A549 (cell line): ENCODE measurements around the gene CADM1. TPM values are rescaled to one million over a fixed set of nuclear protein-coding genes. Genes with fewer than 3 reads are reported as not detected.

Source experiments
- ATAC-seq, 2 experiments: fragments of 200-7000 bp in 1 of 2; fragments of >200 bp in 1 of 2; cut with Nextera tagmentation in 1 of 2; cut with Tn5 transposase in 1 of 2; 3 replicates each; pipeline versions ENCODE4 v1.8.0 to v1.9.1; 2018 to 2020; ENCODE audit warnings: mild to moderate bottlenecking in 1 of 2, moderate library complexity in 1 of 2
- CTCF ChIA-PET: fragments of 300-600 bp; sonication (Branson Sonifier 250); formaldehyde crosslinking; extraction: SDS; loops from one replicate; lab custom pipeline; 2021; ENCODE audit warnings: antibody characterized with exemption, inconsistent platforms; lab: Yijun Ruan, JAX
- POLR2A ChIA-PET: fragments of 350-600 bp; formaldehyde crosslinking; extraction: SDS; loops from one replicate; lab custom pipeline; 2021; ENCODE audit warnings: antibody characterized with exemption, inconsistent platforms; lab: Yijun Ruan, JAX
- DNase-seq, 2 experiments: peaks; one replicate each; pipeline versions ENCODE4 v3.0.0 to v3.0.0-alpha.2; 2011 to 2016; ENCODE audit warnings: low read depth in 1 of 2, low spot score in 1 of 2
- FAIRE-seq: peaks from 2 replicates; lab custom pipeline; 2011; peaks lifted over from hg19 to GRCh38; lab: Jason Lieb, UNC
- H3K27ac ChIP-seq, 2 experiments: fragments of >200 bp; sonication (Bioruptor Twin); formaldehyde crosslinking; 3 replicates each; pipeline ENCODE4 v1.5.1; 2016 to 2017
- H3K4me1 ChIP-seq: fragments of >200 bp; sonication (Bioruptor Twin); formaldehyde crosslinking; 3 replicates; pipeline ENCODE4 v1.6.1; 2016
- H3K4me2 ChIP-seq: fragments of >200 bp; sonication (Bioruptor Twin); formaldehyde crosslinking; 3 replicates; pipeline ENCODE4 v1.6.1; 2016
- H3K4me3 ChIP-seq: fragments of >200 bp; sonication (Bioruptor Twin); formaldehyde crosslinking; 3 replicates; pipeline ENCODE4 v1.5.1; 2016
- H3K9me3 ChIP-seq: fragments of >200 bp; sonication (Bioruptor Twin); formaldehyde crosslinking; 3 replicates; pipeline ENCODE4 v1.6.1; 2016
- CBX2 ChIP-seq: fragments of 200-600 bp; sonication (generic); IDR thresholded peaks from 2 replicates; pipeline ENCODE4 v1.6.1; 2016; ENCODE audit warnings: low read depth, mild to moderate bottlenecking, borderline replicate concordance
- E2F6 ChIP-seq: IDR thresholded peaks from 2 replicates; pipeline ENCODE4 v1.6.1; 2012; ENCODE audit warnings: low read depth, borderline replicate concordance
- EHMT2 ChIP-seq: fragments of 200-600 bp; sonication (generic); IDR thresholded peaks from 2 replicates; pipeline ENCODE4 v1.6.1; 2016; ENCODE audit warnings: antibody characterized with exemption, low read depth, mild to moderate bottlenecking, moderate library complexity
- FOSB ChIP-seq: fragments of 250-450 bp; sonication (Bioruptor Pico); IDR thresholded peaks from 2 replicates; pipeline ENCODE4 v1.5.0; 2020; ENCODE audit warnings: mild to moderate bottlenecking, moderate library complexity
- FOXS1 ChIP-seq: fragments of 250-450 bp; sonication (Bioruptor Pico); IDR thresholded peaks from 2 replicates; pipeline ENCODE4 v1.5.0; 2020; ENCODE audit warnings: mild to moderate bottlenecking, moderate library complexity
- HES2 ChIP-seq: fragments of >200 bp; sonication (Bioruptor Twin); formaldehyde crosslinking; IDR thresholded peaks from 2 replicates; pipeline ENCODE4 v1.6.1; 2016
- HEYL ChIP-seq: fragments of 250-450 bp; sonication (Bioruptor Pico); IDR thresholded peaks from 2 replicates; pipeline ENCODE4 v1.8.0; 2021; ENCODE audit warnings: mild to moderate bottlenecking, moderate library complexity
- HMGXB4 ChIP-seq: fragments of 250-450 bp; sonication (Bioruptor Pico); IDR thresholded peaks from 2 replicates; pipeline ENCODE4 v1.5.0; 2021; ENCODE audit warnings: mild to moderate bottlenecking, moderate library complexity, borderline replicate concordance
- HOXA7 ChIP-seq: fragments of 250-450 bp; sonication (Bioruptor Pico); IDR thresholded peaks from 2 replicates; pipeline ENCODE4 v1.5.0; 2020; ENCODE audit warnings: mild to moderate bottlenecking, moderate library complexity
- HOXB13 ChIP-seq: fragments of 250-450 bp; sonication (Bioruptor Pico); IDR thresholded peaks from 2 replicates; pipeline ENCODE4 v1.5.0; 2020; ENCODE audit warnings: low read depth, mild to moderate bottlenecking, moderate library complexity
- HOXB5 ChIP-seq: fragments of 250-450 bp; sonication (Bioruptor Pico); IDR thresholded peaks from 2 replicates; pipeline ENCODE4 v1.5.0; 2020; ENCODE audit warnings: mild to moderate bottlenecking, moderate library complexity
- MAFK ChIP-seq: fragments of 450-650 bp; IDR thresholded peaks from 2 replicates; pipeline ENCODE4 v1.6.1; 2014; ENCODE audit not compliant: partially characterized antibody
- MAZ ChIP-seq: fragments of 150-350 bp; IDR thresholded peaks from 2 replicates; pipeline ENCODE4 v1.6.1; 2014; ENCODE audit warnings: antibody characterized with exemption, low read depth, low read length, borderline replicate concordance
- MYC ChIP-seq: IDR thresholded peaks from 2 replicates; pipeline ENCODE4 v1.6.1; 2012; ENCODE audit warnings: mild to moderate bottlenecking, inconsistent platforms, low read length, improper control_type of control experiment, borderline replicate concordance
- NFE2L2 ChIP-seq: fragments of 150-350 bp; conservative IDR thresholded peaks from 2 replicates; pipeline ENCODE4 v1.6.1; 2014; ENCODE audit warnings: low read length
- NPAS2 ChIP-seq: fragments of 250-450 bp; sonication (Bioruptor Pico); IDR thresholded peaks from 2 replicates; pipeline ENCODE4 v1.8.0; 2022; ENCODE audit warnings: mild to moderate bottlenecking, moderate library complexity, borderline replicate concordance
- NR3C1 ChIP-seq: fragments of >200 bp; sonication (Bioruptor Twin); formaldehyde crosslinking; IDR thresholded peaks from 3 replicates; pipeline ENCODE4 v1.6.1; 2017
- PBX3 ChIP-seq: IDR thresholded peaks from 2 replicates; pipeline ENCODE4 v1.6.1; 2012
- PHF8 ChIP-seq: fragments of 200-600 bp; sonication (generic); IDR thresholded peaks from 2 replicates; pipeline ENCODE4 v1.6.1; 2016; ENCODE audit warnings: low read depth, mild to moderate bottlenecking, antibody characterized with exemption, moderate library complexity, borderline replicate concordance
- POLR2AphosphoS2 ChIP-seq: conservative IDR thresholded peaks from 2 replicates; pipeline ENCODE4 v1.6.1; 2012; ENCODE audit warnings: low read length, improper control_type of control experiment, inconsistent platforms
- RAD21 ChIP-seq, 2 experiments: fragments of >200 bp in 1 of 2; sonication (Bioruptor Twin) in 1 of 2; formaldehyde crosslinking in 1 of 2; IDR thresholded peaks in 1 of 2; conservative IDR thresholded peaks in 1 of 2; 2 replicates in 1 of 2; 3 replicates in 1 of 2; pipeline ENCODE4 v1.6.1; 2012 to 2018; ENCODE audit warnings: inconsistent platforms in 1 of 2
- RARB ChIP-seq: fragments of 250-450 bp; sonication (Bioruptor Pico); IDR thresholded peaks from 2 replicates; pipeline ENCODE4 v1.8.0; 2021; ENCODE audit warnings: mild to moderate bottlenecking, moderate library complexity
- RFX5 ChIP-seq: fragments of 450-650 bp; IDR thresholded peaks from 2 replicates; pipeline ENCODE4 v1.7.1; 2014; ENCODE audit warnings: antibody characterized with exemption, mild to moderate bottlenecking, moderate library complexity
- RNF2 ChIP-seq: fragments of 200-600 bp; sonication (generic); IDR thresholded peaks from 2 replicates; pipeline ENCODE4 v1.6.1; 2016; ENCODE audit warnings: low read depth, mild to moderate bottlenecking, antibody characterized with exemption, moderate library complexity, borderline replicate concordance
- TFCP2L1 ChIP-seq: fragments of 250-450 bp; sonication (Bioruptor Pico); IDR thresholded peaks from 2 replicates; pipeline ENCODE4 v1.5.0; 2021; ENCODE audit warnings: mild to moderate bottlenecking
- TP53 ChIP-seq: fragments of 250-450 bp; sonication (Bioruptor Pico); IDR thresholded peaks from 2 replicates; pipeline ENCODE4 v1.5.0; 2021; ENCODE audit warnings: mild to moderate bottlenecking, moderate library complexity
- ZFP36 ChIP-seq: fragments of 450-650 bp; IDR thresholded peaks from 2 replicates; pipeline ENCODE4 v1.6.1; 2014; ENCODE audit warnings: borderline replicate concordance; ENCODE audit not compliant: partially characterized antibody
- ZNF302 ChIP-seq: fragments of 250-450 bp; sonication (Bioruptor Pico); IDR thresholded peaks from 2 replicates; pipeline ENCODE4 v1.9.0; 2021; ENCODE audit warnings: inconsistent platforms, mild to moderate bottlenecking, moderate library complexity
- WGBS: methylation state at CpG from one replicate; pipeline ENCODE4 v1.1.6; 2017; ENCODE audit errors: missing lambda C conversion rate; 5-methylcytosine and 5-hydroxymethylcytosine counted together
- polyA plus RNA-seq, 4 experiments: library from polyadenylated mRNA; depleted of rRNA in 3 of 4; stranded (reverse); fragments of >200 nt; fragmentation: RNase III in 1 of 4; extraction: RNeasy Plus Mini Kit Qiagen cat#74134 plus additional on column Dnase treatment in 1 of 4; gene quantifications; 2 replicates in 3 of 4; 3 replicates in 1 of 4; pipeline ENCODE4 v1.2.3, GENCODE V29; 2011 to 2017
- TF ChIP-seq, protein P1 (sequence below): fragments of 450-650 bp; IDR thresholded peaks from 2 replicates; pipeline ENCODE4 v1.6.1; 2014; ENCODE audit warnings: antibody characterized with exemption

CADM1 gene
- polyA plus RNA-seq, 2 of the 4 experiments (the other 2 are of a cell fraction), result 33.4 to 36.7 TPM

GRCh38 chr11:115425816-115426215 is 78.4 kb downstream of the CADM1 start:
- TF ChIP-seq RAD21 (conservative IDR thresholded peaks at IDR 0.05 in 1 of 2, IDR thresholded peaks at IDR 0.05 in 1 of 2) (no peak), NR3C1 (no peak), RFX5 (no peak), TP53 (no peak), HMGXB4 (CRISPR knock-in tag) (no peak), RNF2 (no peak), NFE2L2 (no peak), RARB (CRISPR knock-in tag) (no peak), MAZ (no peak), ZFP36 (no peak), POLR2AphosphoS2 (no peak), MYC (no peak), ZNF302 (CRISPR knock-in tag) (no peak), HOXA7 (CRISPR knock-in tag) (no peak), HOXB13 (CRISPR knock-in tag) (no peak), FOSB (no peak), E2F6 (no peak), PBX3 (no peak)
- TF ChIP-seq, protein P1, sequence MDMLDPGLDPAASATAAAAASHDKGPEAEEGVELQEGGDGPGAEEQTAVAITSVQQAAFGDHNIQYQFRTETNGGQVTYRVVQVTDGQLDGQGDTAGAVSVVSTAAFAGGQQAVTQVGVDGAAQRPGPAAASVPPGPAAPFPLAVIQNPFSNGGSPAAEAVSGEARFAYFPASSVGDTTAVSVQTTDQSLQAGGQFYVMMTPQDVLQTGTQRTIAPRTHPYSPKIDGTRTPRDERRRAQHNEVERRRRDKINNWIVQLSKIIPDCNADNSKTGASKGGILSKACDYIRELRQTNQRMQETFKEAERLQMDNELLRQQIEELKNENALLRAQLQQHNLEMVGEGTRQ, result no peak
- Histone ChIP-seq H3K4me1 (0 out of 3 replicates have a peak, but pooled peaks cover 4% of the 10 kb centered on the region), H3K4me3 (no peak overlapping the region), H3K9me3 (no peaks in the 10 kb centered on the region), H3K4me2 (no peak overlapping the region), H3K27ac (no peak overlapping the region)
- POLR2A ChIA-PET, result no interaction called here
- no peak for FAIRE-seq
- ATAC-seq, result no peak
- no peak for DNase-seq
- WGBS, result 87% methylated on average over 7 of the region's 7 CpGs
- CTCF ChIA-PET, result interaction anchor here (1.0 to 1.1 kb wide), 2 partner anchors 36 to 67 kb away, joined by 3 read pairs; no protein-coding TSS in a partner anchor

DNA sequence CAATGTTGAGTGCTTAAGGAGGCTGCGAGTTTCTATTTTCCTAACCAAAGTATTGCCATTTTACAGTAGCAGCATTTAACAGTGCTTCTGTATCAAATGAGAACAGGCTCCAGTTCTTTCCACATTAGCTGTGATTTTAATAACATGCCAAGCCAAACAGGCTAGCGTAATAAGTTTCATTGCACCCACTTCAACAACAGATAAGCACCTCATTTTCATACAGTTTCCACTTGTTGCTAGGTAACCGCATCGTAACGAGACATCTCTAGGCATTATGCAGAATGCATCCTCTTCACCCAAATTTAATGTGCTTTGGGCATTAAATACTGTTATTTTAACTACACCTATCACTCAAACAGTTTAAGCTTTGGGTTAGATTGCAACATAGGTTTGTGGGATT is 79.0 kb downstream of the CADM1 start:
- ATAC-seq (no peak), DNase-seq (no peak), FAIRE-seq (no peak)
- H3K4me2 ChIP-seq, result no peak overlapping the region
- WGBS, result 91% methylated on average over 5 of the region's 5 CpGs
- H3K9me3 ChIP-seq, result no peaks in the 10 kb centered on the region
- H3K4me3 ChIP-seq, result no peak overlapping the region
- no peak overlapping the region for H3K27ac ChIP-seq
- H3K4me1 ChIP-seq, result 0 out of 3 replicates have a peak, but pooled peaks cover 4% of the 10 kb centered on the region
- ChIA-PET POLR2A (no interaction called here), CTCF (interaction anchor here (1.0 to 1.1 kb wide), 2 partner anchors 36 to 68 kb away, joined by 3 read pairs; no protein-coding TSS in a partner anchor)
- TF ChIP-seq RARB (CRISPR knock-in tag) (no peak), FOXS1 (CRISPR knock-in tag) (no peak), RAD21 (conservative IDR thresholded peaks at IDR 0.05 in 1 of 2, IDR thresholded peaks at IDR 0.05 in 1 of 2) (no peak), NPAS2 (CRISPR knock-in tag) (no peak), CBX2 (no peak), ZNF302 (CRISPR knock-in tag) (no peak), HES2 (no peak), TFCP2L1 (CRISPR knock-in tag) (no peak), ZFP36 (no peak), HOXB13 (CRISPR knock-in tag) (no peak), MAFK (no peak), HOXB5 (CRISPR knock-in tag) (no peak), EHMT2 (no peak), MYC (no peak), PHF8 (no peak), HEYL (CRISPR knock-in tag) (no peak)
- TF ChIP-seq, protein P1, result no peak
